Karpas-422 (cell line): ENCODE data around the gene MPND. TPM values are rescaled to one million over a fixed set of nuclear protein-coding genes. Genes with fewer than 3 reads are reported as not detected.
"Not testable (repeated sequence)": the region's sequence is repeated elsewhere in the genome, so short reads cannot be mapped to it uniquely, and the experiment has no call there.

ENCODE experiments used
- DNase-seq: peaks from one replicate; pipeline ENCODE4 v3.0.0-alpha.2; 2015
- H2AFZ ChIP-seq: fragments of 200-600 bp; sonication (generic); 2 replicates; pipeline ENCODE4 v1.6.1; 2014; ENCODE audit warnings: antibody characterized with exemption, low read length, mixed read lengths
- H3K27ac ChIP-seq: fragments of 200-600 bp; sonication (generic); 2 replicates; pipeline ENCODE4 v1.5.1; 2014; ENCODE audit warnings: mild to moderate bottlenecking, low read length, moderate library complexity
- H3K27me3 ChIP-seq: fragments of 200-600 bp; sonication (generic); 2 replicates; pipeline ENCODE4 v1.6.1; 2014; ENCODE audit warnings: low read length, mixed read lengths
- H3K36me3 ChIP-seq: fragments of 200-600 bp; sonication (generic); 2 replicates; pipeline ENCODE4 v1.6.1; 2014; ENCODE audit warnings: low read length, mixed read lengths; ENCODE audit not compliant: insufficient read depth
- H3K4me1 ChIP-seq: fragments of 200-600 bp; sonication (generic); 2 replicates; pipeline ENCODE4 v1.6.1; 2014; ENCODE audit warnings: mild to moderate bottlenecking, low read length, mixed read lengths
- H3K4me2 ChIP-seq: fragments of 200-600 bp; sonication (generic); 2 replicates; pipeline ENCODE4 v1.6.1; 2014; ENCODE audit warnings: low read length, low read depth, mild to moderate bottlenecking; ENCODE audit not compliant: poor library complexity, severe bottlenecking
- H3K4me3 ChIP-seq: fragments of 200-600 bp; sonication (generic); 2 replicates; pipeline ENCODE4 v1.5.1; 2014; ENCODE audit warnings: mild to moderate bottlenecking, antibody characterized with exemption, low read length, mixed read lengths
- H3K79me2 ChIP-seq: fragments of 200-600 bp; sonication (generic); 2 replicates; pipeline ENCODE4 v1.6.1; 2014; ENCODE audit warnings: mild to moderate bottlenecking, low read length, mixed read lengths
- H3K9ac ChIP-seq: fragments of 200-600 bp; sonication (generic); 2 replicates; pipeline ENCODE4 v1.6.0; 2014; ENCODE audit warnings: low read length
- H3K9me2 ChIP-seq: fragments of 200-600 bp; sonication (generic), shearing (Covaris generic); replicated peaks from 2 replicates; pipeline ENCODE4 v1.6.0; 2014; ENCODE audit warnings: mild to moderate bottlenecking, low read length, moderate library complexity; ENCODE audit not compliant: insufficient read depth
- H3K9me3 ChIP-seq: fragments of 300-700, 200-600 bp; sonication (generic); 2 replicates; pipeline ENCODE4 v1.6.1; 2014; ENCODE audit warnings: low read length, mixed read lengths
- H4K20me1 ChIP-seq: fragments of 200-600 bp; sonication (generic); 2 replicates; pipeline ENCODE4 v1.6.1; 2014; ENCODE audit warnings: mild to moderate bottlenecking, antibody characterized with exemption, low read length, low read depth; ENCODE audit not compliant: insufficient read depth
- total RNA-seq: library from RNA; depleted of rRNA; stranded (reverse); fragments of >200 nt; shearing (Covaris generic); gene quantifications from 2 replicates; pipeline ENCODE4 v1.2.3, GENCODE V29; 2014; ENCODE audit warnings: low replicate concordance

Gene MPND
- total RNA-seq, 1 experiment from 2014 or later = 5.3 TPM

GRCh38 chr19:4349225-4349624, 5.9 kb downstream of the MPND start:
- not testable (repeated sequence) for H3K79me2 ChIP-seq, H3K9ac ChIP-seq, H3K4me2 ChIP-seq, H3K9me3 ChIP-seq, H2AFZ ChIP-seq, H3K9me2 ChIP-seq, DNase-seq, H4K20me1 ChIP-seq, H3K4me1 ChIP-seq, H3K36me3 ChIP-seq, H3K27me3 ChIP-seq, H3K27ac ChIP-seq, H3K4me3 ChIP-seq

DNA sequence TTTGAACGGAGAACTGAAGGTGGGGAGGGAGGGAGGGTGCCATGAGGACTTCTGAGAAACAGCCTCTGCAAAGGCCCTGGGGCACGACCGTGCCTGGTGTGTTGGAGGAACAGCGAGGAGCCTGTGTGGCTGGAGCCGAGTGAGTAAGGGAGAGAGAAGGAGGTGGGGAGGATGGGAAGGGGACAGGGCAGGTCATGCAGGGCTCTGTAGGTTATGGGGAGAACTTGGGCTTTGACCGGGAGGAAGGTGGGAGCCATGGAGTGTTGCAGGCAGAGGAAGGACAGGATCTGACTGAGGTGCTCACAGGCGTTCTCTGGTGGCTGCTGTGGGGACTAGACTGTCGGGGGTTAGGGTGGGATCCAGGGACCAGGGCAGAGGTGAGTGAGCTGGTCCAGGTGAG, 6.7 kb downstream of the MPND start:
- H3K36me3 ChIP-seq = no peaks in the 10 kb centered on the region
- H4K20me1 ChIP-seq = no peaks in the 10 kb centered on the region
- no peak overlapping the region for H3K9ac ChIP-seq
- H3K9me3 ChIP-seq = no peaks in the 10 kb centered on the region
- DNase-seq = no peak
- H3K4me2 ChIP-seq = no peak overlapping the region
- H3K9me2 ChIP-seq = no peaks in the 10 kb centered on the region
- H3K27ac ChIP-seq = no peak overlapping the region
- H2AFZ ChIP-seq = no peak overlapping the region
- H3K27me3 ChIP-seq = no peaks in the 10 kb centered on the region
- H3K4me3 ChIP-seq = no peak overlapping the region
- H3K79me2 ChIP-seq = no peaks in the 10 kb centered on the region
- H3K4me1 ChIP-seq = no peaks in the 10 kb centered on the region

DNA sequence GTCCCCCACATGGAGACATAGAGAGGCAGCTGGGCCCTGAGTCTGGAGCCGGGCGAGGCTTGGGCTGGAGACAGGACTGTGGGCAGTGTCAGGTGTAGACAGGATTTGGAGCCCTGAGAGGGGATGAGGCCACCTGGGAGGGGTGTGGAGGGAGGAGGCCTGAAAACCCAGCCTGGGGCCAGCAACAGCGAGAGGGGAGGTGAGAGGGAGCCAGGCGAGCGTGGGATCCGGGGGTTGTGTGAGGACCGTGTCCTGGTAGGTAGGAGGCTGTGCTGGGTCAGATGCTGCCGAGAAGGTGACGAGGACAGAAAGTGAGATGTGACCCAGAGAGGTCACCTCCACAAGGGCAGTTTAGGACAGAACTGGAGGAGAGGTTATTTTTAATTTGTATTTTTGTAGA, 7.4 kb downstream of the MPND start:
- Histone ChIP-seq H4K20me1 (no peaks in the 10 kb centered on the region), H3K4me1 (no peaks in the 10 kb centered on the region), H3K9ac (no peak overlapping the region), H3K4me2 (no peak overlapping the region), H3K9me2 (no peaks in the 10 kb centered on the region), H3K4me3 (no peak overlapping the region), H3K27me3 (no peaks in the 10 kb centered on the region), H3K36me3 (no peaks in the 10 kb centered on the region), H3K27ac (no peak overlapping the region), H3K79me2 (no peaks in the 10 kb centered on the region), H2AFZ (no peak overlapping the region), H3K9me3 (no peaks in the 10 kb centered on the region)
- DNase-seq = no peak

- Histone ChIP-seq H2AFZ (no peak overlapping the region), H3K4me2 (no peak overlapping the region), H3K27me3 (no peaks in the 10 kb centered on the region), H3K4me1 (no peaks in the 10 kb centered on the region), H3K4me3 (no peak overlapping the region), H4K20me1 (no peaks in the 10 kb centered on the region), H3K9me2 (no peaks in the 10 kb centered on the region), H3K9me3 (no peaks in the 10 kb centered on the region), H3K79me2 (no peaks in the 10 kb centered on the region), H3K27ac (no peak overlapping the region), H3K36me3 (no peaks in the 10 kb centered on the region), H3K9ac (no peak overlapping the region)
- peak; percentile 84 for DNase-seq
Observed at GRCh38 chr19:4352701-4353121, 9.3 kb downstream of the MPND start.

GRCh38 chr19:4354282-4354681, 10.9 kb downstream of the MPND start:
- no peak overlapping the region for H3K4me2 ChIP-seq
- H2AFZ ChIP-seq = no peak overlapping the region
- DNase-seq = no peak
- H3K4me3 ChIP-seq = no peak overlapping the region
- H4K20me1 ChIP-seq = no peaks in the 10 kb centered on the region
- H3K9me3 ChIP-seq = no peaks in the 10 kb centered on the region
- no peaks in the 10 kb centered on the region for H3K27me3 ChIP-seq
- H3K79me2 ChIP-seq = no peaks in the 10 kb centered on the region
- no peak overlapping the region for H3K9ac ChIP-seq
- no peak overlapping the region for H3K27ac ChIP-seq
- no peaks in the 10 kb centered on the region for H3K4me1 ChIP-seq
- no peaks in the 10 kb centered on the region for H3K9me2 ChIP-seq
- no peaks in the 10 kb centered on the region for H3K36me3 ChIP-seq

DNA sequence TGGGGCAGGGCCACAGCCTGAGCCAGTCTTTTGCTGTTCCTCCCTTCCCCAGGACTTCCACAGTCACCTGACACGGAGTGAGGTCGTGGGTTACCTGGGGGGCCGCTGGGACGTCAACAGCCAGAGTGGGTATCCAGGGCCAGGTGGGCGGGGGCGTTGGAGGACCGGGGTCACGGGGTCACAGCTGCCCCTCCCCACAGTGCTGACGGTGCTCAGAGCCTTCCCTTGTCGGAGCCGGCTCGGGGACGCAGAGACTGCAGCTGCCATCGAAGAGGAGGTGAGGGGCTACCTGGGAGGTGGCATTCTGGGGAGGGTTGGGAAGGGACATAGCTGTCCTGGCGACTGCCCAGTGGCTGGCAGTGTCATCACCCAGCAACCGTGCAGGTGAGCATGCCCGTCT, 11.5 kb downstream of the MPND start:
- DNase-seq = no peak
- no peak overlapping the region for H3K4me3 ChIP-seq
- H2AFZ ChIP-seq = no peak overlapping the region
- H3K9ac ChIP-seq = no peak overlapping the region
- H3K27me3 ChIP-seq = no peaks in the 10 kb centered on the region
- H4K20me1 ChIP-seq = no peaks in the 10 kb centered on the region
- no peaks in the 10 kb centered on the region for H3K9me3 ChIP-seq
- H3K27ac ChIP-seq = no peak overlapping the region
- no peak overlapping the region for H3K4me2 ChIP-seq
- H3K4me1 ChIP-seq = no peaks in the 10 kb centered on the region
- H3K9me2 ChIP-seq = no peaks in the 10 kb centered on the region
- H3K36me3 ChIP-seq = no peaks in the 10 kb centered on the region
- no peaks in the 10 kb centered on the region for H3K79me2 ChIP-seq

- no peak overlapping the region for H3K27ac ChIP-seq
- no peak overlapping the region for H2AFZ ChIP-seq
- H3K9ac ChIP-seq = no peak overlapping the region
- DNase-seq = no peak
- no peaks in the 10 kb centered on the region for H3K36me3 ChIP-seq
- no peak overlapping the region for H3K4me3 ChIP-seq
- H3K27me3 ChIP-seq = no peaks in the 10 kb centered on the region
- no peaks in the 10 kb centered on the region for H3K9me2 ChIP-seq
- no peak overlapping the region for H3K4me2 ChIP-seq
- H4K20me1 ChIP-seq = no peaks in the 10 kb centered on the region
- H3K9me3 ChIP-seq = no peaks in the 10 kb centered on the region
- H3K79me2 ChIP-seq = no peaks in the 10 kb centered on the region
- no peaks in the 10 kb centered on the region for H3K4me1 ChIP-seq
Observed at GRCh38 chr19:4357095-4357797, 13.9 kb downstream of the MPND start.

DNA sequence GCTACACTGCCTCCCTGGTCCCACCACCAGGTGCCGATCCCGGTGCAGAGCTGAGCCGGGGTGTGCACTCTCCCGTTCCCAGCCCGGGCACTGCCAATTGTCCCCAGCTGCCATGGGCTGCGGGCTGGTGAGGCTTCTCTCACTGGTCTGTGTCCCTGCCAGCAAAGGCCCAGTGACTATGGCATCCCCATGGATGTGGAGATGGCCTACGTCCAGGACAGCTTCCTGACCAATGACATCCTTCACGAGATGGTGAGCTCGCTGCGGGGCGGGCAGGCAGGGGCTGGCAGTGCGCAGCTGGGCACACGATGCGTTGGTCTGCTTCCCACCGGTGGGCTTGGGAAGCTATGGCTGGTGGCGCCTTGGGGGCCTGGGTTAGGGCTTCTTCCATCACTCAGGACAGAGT, 14.6 kb downstream of the MPND start:
- no peaks in the 10 kb centered on the region for H3K4me1 ChIP-seq
- no peak overlapping the region for H3K4me3 ChIP-seq
- no peaks in the 10 kb centered on the region for H3K9me3 ChIP-seq
- no peak overlapping the region for H2AFZ ChIP-seq
- H3K9me2 ChIP-seq = no peaks in the 10 kb centered on the region
- H3K27ac ChIP-seq = no peak overlapping the region
- H4K20me1 ChIP-seq = no peaks in the 10 kb centered on the region
- H3K27me3 ChIP-seq = no peaks in the 10 kb centered on the region
- H3K36me3 ChIP-seq = no peaks in the 10 kb centered on the region
- H3K9ac ChIP-seq = no peak overlapping the region
- H3K4me2 ChIP-seq = no peak overlapping the region
- DNase-seq = no peak
- H3K79me2 ChIP-seq = no peaks in the 10 kb centered on the region
